Subcutaneous abdominal adipose tissue (tissue), 5 donors: ENCODE measurements around the gene P3H1.
"Not testable (repeated sequence)": the region's sequence is repeated elsewhere in the genome, so short reads cannot be mapped to it uniquely, and the experiment has no call there.

ENCODE experiments used
- H3K27ac ChIP-seq: one replicate; pipeline ENCODE4 v1.7.0; 2013; ENCODE audit warnings: low read depth, mild to moderate bottlenecking, inconsistent platforms, low read length, moderate library complexity
- H3K27me3 ChIP-seq, 5 donors: one replicate each; pipeline ENCODE4 v1.7.0; 2013; ENCODE audit warnings: low read length in 5 of 5, inconsistent platforms in 1 of 5; ENCODE audit not compliant: control insufficient read depth in 5 of 5, insufficient read depth in 4 of 5
- H3K36me3 ChIP-seq, 5 donors: one replicate each; pipeline ENCODE4 v1.7.0; 2013; ENCODE audit warnings: low read length in 5 of 5; ENCODE audit not compliant: control insufficient read depth in 5 of 5, insufficient read depth in 5 of 5
- H3K4me1 ChIP-seq, 5 donors: one replicate each; pipeline ENCODE4 v1.7.0; 2013; ENCODE audit warnings: low read length in 5 of 5, mild to moderate bottlenecking in 3 of 5, moderate library complexity in 1 of 5; ENCODE audit not compliant: control insufficient read depth in 5 of 5, insufficient read depth in 5 of 5
- H3K4me3 ChIP-seq, 5 donors: one replicate each; pipeline ENCODE4 v1.7.0; 2013; ENCODE audit warnings: low read length in 5 of 5, low read depth in 1 of 5
- H3K9ac ChIP-seq, 5 donors: one replicate each; pipeline ENCODE4 v1.7.0; 2013; ENCODE audit warnings: low read length in 5 of 5, mild to moderate bottlenecking in 4 of 5, moderate library complexity in 3 of 5
- H3K9me3 ChIP-seq, 5 donors: one replicate each; pipeline ENCODE4 v1.7.0; 2013; ENCODE audit warnings: low read length in 5 of 5; ENCODE audit not compliant: control insufficient read depth in 5 of 5
- donor health status: healthy.
- donor health status: healthy.
- donor health status: healthy.
- donor health status: healthy.
- donor health status: healthy.

Gene P3H1

GRCh38 chr1:42766741-42767509 lies at the start of gene P3H1, which contains the start of gene C1orf50:
P3H1 (minus strand) TSS chr1:42767028; CDS start chr1:42766971, 57 bp downstream.
C1orf50 (plus strand) TSS chr1:42767249; CDS start chr1:42767312, 63 bp downstream.
- Histone ChIP-seq H3K4me1 (peaks cover 6 to 38% (median 36%) of the 10 kb centered on the region in 5 donors), H3K9ac (peak within 1 kb of the TSS; percentile 77 to 99 (median 96)), H3K4me3 (peak within 1 kb of the TSS; percentile 95 to 100 (median 99)), H3K9me3 (no peaks in the 10 kb centered on the region), H3K36me3 (peaks cover 0 to 5% (median 0%) of the 10 kb centered on the region in 5 donors), H3K27ac (peak within 1 kb of the TSS; percentile 90), H3K27me3 (no peaks in the 10 kb centered on the region)

- Histone ChIP-seq H3K4me3 (peak overlapping the region; percentile 84 to 92 (median 88)), H3K27me3 (no peaks in the 10 kb centered on the region), H3K9ac (peak overlapping the region; percentile 77 to 94 (median 88)), H3K27ac (peak overlapping the region; percentile 85), H3K36me3 (peaks cover 0 to 8% (median 4%) of the 10 kb centered on the region in 5 donors), H3K4me1 (peaks cover 6 to 27% (median 22%) of the 10 kb centered on the region in 5 donors), H3K9me3 (no peaks in the 10 kb centered on the region)
Measured at GRCh38 chr1:42815941-42816584, 49.2 kb upstream of the P3H1 start.

- H3K36me3 ChIP-seq: peaks cover 0 to 10% (median 4%) of the 10 kb centered on the region in 5 donors
- H3K27me3 ChIP-seq: not testable (repeated sequence)
Measured at GRCh38 chr1:42814815-42815214, 48.0 kb upstream of the P3H1 start.

GRCh38 chr1:42807056-42807668 lies 40.3 kb upstream of the P3H1 start:
- Histone ChIP-seq H3K9ac (no peak overlapping the region), H3K27me3 (no peaks in the 10 kb centered on the region), H3K4me1 (peaks cover 0 to 7% (median 4%) of the 10 kb centered on the region in 5 donors), H3K4me3 (no peak overlapping the region), H3K9me3 (no peaks in the 10 kb centered on the region), H3K27ac (no peak overlapping the region), H3K36me3 (peaks cover 5 to 20% (median 12%) of the 10 kb centered on the region in 5 donors)

More at GRCh38 chr1:42814815-42815214, 48.0 kb upstream of the P3H1 start:
- H3K27ac ChIP-seq, H3K9ac ChIP-seq, H3K9me3 ChIP-seq, H3K4me3 ChIP-seq: not testable (repeated sequence)
- peaks cover 6 to 24% (median 22%) of the 10 kb centered on the region in 5 donors for H3K4me1 ChIP-seq

- no peaks in the 10 kb centered on the region for H3K27me3 ChIP-seq
- peaks cover 5 to 20% (median 12%) of the 10 kb centered on the region in 5 donors for H3K36me3 ChIP-seq
- H3K9me3 ChIP-seq: no peaks in the 10 kb centered on the region
- H3K4me1 ChIP-seq: peaks cover 0 to 7% (median 4%) of the 10 kb centered on the region in 5 donors
- H3K27ac ChIP-seq: no peak overlapping the region
- H3K9ac ChIP-seq: no peak overlapping the region
- H3K4me3 ChIP-seq: no peak overlapping the region
Measured at GRCh38 chr1:42806593-42806992, 39.8 kb upstream of the P3H1 start.

- peaks cover 0 to 10% (median 5%) of the 10 kb centered on the region in 5 donors for H3K4me1 ChIP-seq
- no peaks in the 10 kb centered on the region for H3K9me3 ChIP-seq
- H3K9ac ChIP-seq: no peak overlapping the region
- peaks cover 5 to 18% (median 12%) of the 10 kb centered on the region in 5 donors for H3K36me3 ChIP-seq
- H3K4me3 ChIP-seq: no peak overlapping the region
- no peaks in the 10 kb centered on the region for H3K27me3 ChIP-seq
- no peak overlapping the region for H3K27ac ChIP-seq
Measured at GRCh38 chr1:42806171-42806570, 39.3 kb upstream of the P3H1 start.

- Histone ChIP-seq H3K27ac (peak overlapping the region; percentile 69), H3K4me3 (no peak overlapping the region), H3K27me3 (no peaks in the 10 kb centered on the region), H3K9me3 (no peaks in the 10 kb centered on the region), H3K36me3 (peaks cover 3 to 12% (median 8%) of the 10 kb centered on the region in 5 donors), H3K9ac (no peak overlapping the region), H3K4me1 (peaks cover 0 to 17% (median 10%) of the 10 kb centered on the region in 5 donors)
Measured at GRCh38 chr1:42801832-42802473, 35.1 kb upstream of the P3H1 start.

- Histone ChIP-seq H3K9ac (no peak overlapping the region), H3K4me1 (peaks cover 3 to 35% (median 25%) of the 10 kb centered on the region in 5 donors), H3K4me3 (no peak overlapping the region), H3K9me3 (no peaks in the 10 kb centered on the region), H3K27me3 (no peaks in the 10 kb centered on the region), H3K27ac (no peak overlapping the region), H3K36me3 (no peaks in the 10 kb centered on the region)
Measured at GRCh38 chr1:42797979-42798378, 31.2 kb upstream of the P3H1 start.

- H3K4me3 ChIP-seq: no peak overlapping the region
- H3K9me3 ChIP-seq: no peaks in the 10 kb centered on the region
- H3K4me1 ChIP-seq: peaks cover 3 to 34% (median 22%) of the 10 kb centered on the region in 5 donors
- H3K27me3 ChIP-seq: no peaks in the 10 kb centered on the region
- H3K9ac ChIP-seq: no peak overlapping the region
- H3K27ac ChIP-seq: no peak overlapping the region
- H3K36me3 ChIP-seq: no peaks in the 10 kb centered on the region
Measured at GRCh38 chr1:42797414-42797813, 30.6 kb upstream of the P3H1 start.
